Astrocyte (in vitro differentiated cells and primary cell): Measurements from ENCODE around the gene MAP2.

Experiments used
- EZH2 ChIP-seq: IDR thresholded peaks from 2 replicates; pipeline ENCODE4 v1.6.1; 2012; ENCODE audit warnings: mild to moderate bottlenecking, low read length, inconsistent platforms; ENCODE audit not compliant: insufficient read depth
- TF ChIP-seq, protein P1 (sequence below): IDR thresholded peaks from 2 replicates; pipeline ENCODE4 v1.5.1; 2011; ENCODE audit warnings: low read depth, mild to moderate bottlenecking, inconsistent platforms, low read length, moderate library complexity; ENCODE audit not compliant: insufficient read depth

DNA sequence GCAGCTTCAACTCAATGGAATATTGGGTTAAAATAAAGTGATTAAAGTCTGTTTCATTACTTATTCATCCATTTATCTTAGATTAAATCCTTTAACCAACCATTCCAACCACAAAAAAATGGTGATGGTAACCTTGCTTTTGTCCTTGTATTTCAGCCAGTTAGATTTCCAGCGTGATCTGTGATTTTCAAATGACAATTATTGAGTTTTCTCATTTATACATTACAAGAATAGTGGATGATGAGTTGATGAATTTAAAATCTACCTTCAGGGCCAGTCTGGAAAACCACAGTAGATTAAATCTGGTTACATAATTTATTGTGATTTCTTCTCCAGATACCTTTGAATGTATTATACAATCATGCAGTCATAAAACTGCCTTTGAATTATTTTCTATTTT lies 318.1 kb downstream of the MAP2 start:
- TF ChIP-seq, protein P1, sequence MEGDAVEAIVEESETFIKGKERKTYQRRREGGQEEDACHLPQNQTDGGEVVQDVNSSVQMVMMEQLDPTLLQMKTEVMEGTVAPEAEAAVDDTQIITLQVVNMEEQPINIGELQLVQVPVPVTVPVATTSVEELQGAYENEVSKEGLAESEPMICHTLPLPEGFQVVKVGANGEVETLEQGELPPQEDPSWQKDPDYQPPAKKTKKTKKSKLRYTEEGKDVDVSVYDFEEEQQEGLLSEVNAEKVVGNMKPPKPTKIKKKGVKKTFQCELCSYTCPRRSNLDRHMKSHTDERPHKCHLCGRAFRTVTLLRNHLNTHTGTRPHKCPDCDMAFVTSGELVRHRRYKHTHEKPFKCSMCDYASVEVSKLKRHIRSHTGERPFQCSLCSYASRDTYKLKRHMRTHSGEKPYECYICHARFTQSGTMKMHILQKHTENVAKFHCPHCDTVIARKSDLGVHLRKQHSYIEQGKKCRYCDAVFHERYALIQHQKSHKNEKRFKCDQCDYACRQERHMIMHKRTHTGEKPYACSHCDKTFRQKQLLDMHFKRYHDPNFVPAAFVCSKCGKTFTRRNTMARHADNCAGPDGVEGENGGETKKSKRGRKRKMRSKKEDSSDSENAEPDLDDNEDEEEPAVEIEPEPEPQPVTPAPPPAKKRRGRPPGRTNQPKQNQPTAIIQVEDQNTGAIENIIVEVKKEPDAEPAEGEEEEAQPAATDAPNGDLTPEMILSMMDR: no peak
- TF ChIP-seq EZH2: no peak
